ENCODE results near the gene NME7.

NME7 gene

DNA sequence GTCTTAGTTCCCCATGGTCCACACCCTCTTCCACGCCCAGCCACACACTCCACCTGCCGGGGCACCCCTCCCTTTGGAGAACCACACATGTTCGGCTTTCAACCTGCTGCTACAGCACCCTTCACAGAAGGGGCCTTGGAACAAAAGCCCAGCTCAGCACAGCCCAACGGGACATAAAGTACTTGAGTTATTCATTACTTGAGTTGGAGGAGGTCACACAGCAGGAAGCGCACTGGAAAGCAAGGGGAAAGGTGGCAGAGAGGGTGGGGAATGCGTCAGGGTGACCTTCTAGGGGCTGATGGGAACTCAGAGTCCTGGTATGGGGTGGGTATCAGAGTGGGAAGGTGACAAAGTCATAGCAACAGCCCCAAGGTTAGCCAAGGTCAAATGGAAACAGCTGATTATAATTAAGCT lies 264.1 kb downstream of the NME7 start:
- ChIA-PET POLR2A (interaction anchor here (0.8 to 2.0 kb wide), 2 partner anchors 12 to 14 kb away, joined by 3 to 5 read pairs; no protein-coding TSS in a partner anchor), CTCF (interaction anchor here (1.5 to 2.2 kb wide), 2 partner anchors 9 to 17 kb away, joined by 3 to 13 read pairs; no protein-coding TSS in a partner anchor)
- TF ChIP-seq CTCF (IDR thresholded peaks at IDR 0.05; ENCODE audit: control extremely low read depth, extremely low read depth, low read depth, missing control alignments), result no peak
- no peak for DNase-seq (ENCODE audit: extremely low spot score)

DNA sequence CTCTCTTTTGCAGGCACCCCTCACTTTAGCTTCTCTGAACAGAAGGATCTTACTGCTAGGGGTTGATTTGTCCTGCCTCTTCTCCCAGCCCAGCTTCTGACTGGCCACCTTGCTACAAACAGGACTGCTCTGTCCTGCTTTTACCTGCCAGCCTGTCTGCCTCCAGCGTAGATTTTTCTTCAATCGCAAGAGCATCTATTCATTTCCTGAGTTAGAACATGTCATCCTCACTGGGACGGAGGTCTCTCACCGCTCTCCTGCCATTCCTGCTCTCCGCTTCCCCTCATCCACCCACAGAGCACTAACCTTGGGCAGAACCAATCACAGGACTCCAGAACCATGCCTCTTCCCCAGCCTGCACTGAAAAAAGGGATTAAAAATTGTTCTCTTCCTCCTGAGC lies 264.6 kb downstream of the NME7 start:
- no peak for DNase-seq (ENCODE audit: extremely low spot score)
- ChIA-PET CTCF (interaction anchor here (2.2 kb wide), 1 partner anchor 8 kb away, joined by 13 read pairs; no protein-coding TSS in a partner anchor), POLR2A (no interaction called here)
- no peak for TF ChIP-seq CTCF (IDR thresholded peaks at IDR 0.05; ENCODE audit: control extremely low read depth, extremely low read depth, low read depth, missing control alignments)

DNA sequence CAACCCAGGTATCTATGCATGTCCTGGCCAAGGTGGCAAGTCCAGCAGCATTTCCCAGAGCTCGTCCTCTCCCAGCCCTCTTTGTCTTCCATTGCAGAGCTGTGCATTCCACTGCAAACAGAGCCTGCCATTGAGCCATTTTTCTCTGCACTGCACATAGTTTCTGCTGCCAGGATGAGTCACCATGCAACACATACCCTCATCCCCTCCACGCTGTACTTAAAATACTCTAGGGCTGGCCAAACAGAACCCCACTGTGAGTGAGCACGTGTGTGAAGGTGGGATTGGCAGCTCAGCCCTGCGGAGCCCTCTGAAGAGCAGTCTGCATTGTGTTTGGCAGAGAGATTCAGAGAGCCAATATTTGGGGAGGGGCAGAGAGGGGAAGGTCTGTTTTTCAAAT lies 265.0 kb downstream of the NME7 start:
- no peak for TF ChIP-seq CTCF (IDR thresholded peaks at IDR 0.05; ENCODE audit: control extremely low read depth, extremely low read depth, low read depth, missing control alignments)
- POLR2A ChIA-PET, result no interaction called here
- no peak for DNase-seq (ENCODE audit: extremely low spot score)
- CTCF ChIA-PET, result interaction anchor here (3.2 kb wide), 1 partner anchor 13 kb away, joined by 11 read pairs; no protein-coding TSS in a partner anchor

GRCh38 chr1:169100651-169101088 lies 266.9 kb downstream of the NME7 start:
- CTCF ChIA-PET, result interaction anchor here (1.0 to 3.2 kb wide), 6 partner anchors 8 to 758 kb away, joined by 3 to 13 read pairs (median 4); no protein-coding TSS in a partner anchor
- POLR2A ChIA-PET, result interaction anchor here (0.9 kb wide), 1 partner anchor 10 kb away, joined by 3 read pairs; no protein-coding TSS in a partner anchor

DNA sequence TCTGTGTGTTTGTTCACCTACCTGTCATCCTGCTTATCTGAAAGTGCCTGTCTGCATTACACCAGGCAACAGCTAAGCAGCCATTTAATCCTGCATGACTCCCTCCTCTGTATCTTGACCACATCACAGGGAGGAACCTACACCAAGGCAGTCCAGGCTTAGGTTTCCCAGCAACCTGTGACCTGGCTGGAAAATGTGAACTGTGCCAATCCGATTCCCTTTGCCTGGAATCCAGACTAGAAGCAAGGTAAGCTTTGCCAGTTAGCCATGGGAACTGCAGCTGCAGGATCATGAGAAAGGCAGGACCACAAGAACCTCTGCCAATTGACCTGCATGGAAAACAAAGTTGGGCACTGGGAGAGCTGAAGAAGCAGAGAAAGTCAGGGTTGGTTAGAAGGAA lies 267.4 kb downstream of the NME7 start:
- TF ChIP-seq CTCF (IDR thresholded peaks at IDR 0.05; ENCODE audit: control extremely low read depth, extremely low read depth, low read depth, missing control alignments), result no peak
- ChIA-PET CTCF (interaction anchor here (1.1 to 3.2 kb wide), 3 partner anchors 11 to 757 kb away, joined by 3 to 13 read pairs (median 11); no protein-coding TSS in a partner anchor), POLR2A (interaction anchor here (0.9 kb wide), 1 partner anchor 10 kb away, joined by 3 read pairs; no protein-coding TSS in a partner anchor)
- no peak for DNase-seq (ENCODE audit: extremely low spot score)

More at GRCh38 chr1:169100651-169101088, 266.9 kb downstream of the NME7 start:
- DNase-seq (ENCODE audit: extremely low spot score), result no peak
- no peak for TF ChIP-seq CTCF (IDR thresholded peaks at IDR 0.05; ENCODE audit: control extremely low read depth, extremely low read depth, low read depth, missing control alignments)

DNA sequence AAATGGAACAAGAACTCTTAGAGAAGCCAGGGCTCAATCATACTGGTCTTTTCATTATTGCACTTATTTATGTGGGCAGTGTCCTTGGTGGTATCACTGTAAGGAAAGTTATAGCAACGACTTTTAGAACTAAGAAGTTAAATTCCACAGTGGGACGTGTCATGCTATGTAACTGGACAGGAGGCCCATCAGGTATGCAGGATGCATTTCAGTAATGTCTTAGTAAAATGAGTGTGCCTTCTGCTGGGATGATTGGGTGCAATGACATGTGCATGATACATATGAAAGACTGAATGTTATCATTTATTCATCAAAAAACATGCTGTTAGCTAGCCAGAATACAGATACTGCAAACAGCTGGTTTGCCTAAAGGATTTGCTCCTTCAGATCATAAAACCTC lies 268.0 kb downstream of the NME7 start:
- ChIA-PET CTCF (interaction anchor here (3.2 kb wide), 1 partner anchor 10 kb away, joined by 11 read pairs; no protein-coding TSS in a partner anchor), POLR2A (no interaction called here)
- no peak for DNase-seq (ENCODE audit: extremely low spot score)
- TF ChIP-seq CTCF (IDR thresholded peaks at IDR 0.05; ENCODE audit: control extremely low read depth, extremely low read depth, low read depth, missing control alignments), result no peak
